GM12864 (cell line): ENCODE results near the gene AKNA.

Experiments used
- DNase-seq: peaks from one replicate; pipeline ENCODE4 v3.0.0-alpha.2; 2011; ENCODE audit warnings: low read depth
- H3K4me3 ChIP-seq: 2 replicates; pipeline ENCODE4 v1.5.1; 2011; ENCODE audit warnings: mild to moderate bottlenecking, low read depth, low read length, control low read depth
- CTCF ChIP-seq: IDR thresholded peaks from 2 replicates; pipeline ENCODE4 v1.5.1; 2011; ENCODE audit warnings: low read depth, mild to moderate bottlenecking, moderate library complexity, low read length, control low read depth, inconsistent platforms; ENCODE audit errors: missing control alignments

The AKNA gene

GRCh38 chr9:114341152-114341830 lies 46.5 kb downstream of the AKNA start:
- H3K4me3 ChIP-seq, result no peak overlapping the region
- TF ChIP-seq CTCF, result no peak
- DNase-seq, result no peak

- TF ChIP-seq CTCF, result peak; percentile 89
- DNase-seq, result no peak
Measured at GRCh38 chr9:114339130-114339908, 48.5 kb downstream of the AKNA start.

GRCh38 chr9:114338187-114338586 lies 49.6 kb downstream of the AKNA start:
- no peak overlapping the region for H3K4me3 ChIP-seq
- DNase-seq, result no peak
- no peak for TF ChIP-seq CTCF

More at GRCh38 chr9:114339130-114339908, 48.5 kb downstream of the AKNA start:
- H3K4me3 ChIP-seq, result no peak overlapping the region

- H3K4me3 ChIP-seq, result no peak overlapping the region
- DNase-seq, result no peak
- TF ChIP-seq CTCF, result no peak
Measured at GRCh38 chr9:114336699-114337395, 50.9 kb downstream of the AKNA start.

GRCh38 chr9:114336157-114336556 lies 51.6 kb downstream of the AKNA start:
- no peak for TF ChIP-seq CTCF
- DNase-seq, result no peak
- H3K4me3 ChIP-seq, result no peak overlapping the region

- H3K4me3 ChIP-seq, result no peak overlapping the region
- DNase-seq, result no peak
Measured at GRCh38 chr9:114335745-114336144, 52.0 kb downstream of the AKNA start.

More at GRCh38 chr9:114335745-114336144, 52.0 kb downstream of the AKNA start:
- TF ChIP-seq CTCF, result no peak
